Esophagus squamous epithelium (tissue), 5 donors: Measurements from ENCODE around the gene WNK1. TPM values are rescaled to one million over a fixed set of nuclear protein-coding genes. Genes with fewer than 3 reads are reported as not detected.
"Not testable (repeated sequence)": the region's sequence is repeated elsewhere in the genome, so short reads cannot be mapped to it uniquely, and the experiment has no call there.

ENCODE experiments used
- DNase-seq: peaks from one replicate; lab custom pipeline; 2025; lab: John Stamatoyannopoulos, UW
- H3K27ac ChIP-seq, 4 donors: fragments of 200-600 bp; sonication (generic); one replicate each; pipeline ENCODE4 v1.5.1; 2016 to 2019; ENCODE audit warnings: mild to moderate bottlenecking in 1 of 4
- H3K27me3 ChIP-seq, 4 donors: fragments of 200-600 bp; sonication (generic); 1 replicate in 3 of 4; 2 replicates in 1 of 4; pipeline versions ENCODE4 v1.5.1 to v1.6.0; 2017 to 2021; ENCODE audit warnings: antibody characterized with exemption in 1 of 4
- H3K36me3 ChIP-seq, 3 donors: fragments of 200-600 bp; sonication (generic); one replicate each; pipeline ENCODE4 v1.5.1; 2016 to 2019
- H3K4me1 ChIP-seq, 3 donors: fragments of 200-600 bp; sonication (generic); one replicate each; pipeline ENCODE4 v1.5.1; 2017 to 2019
- H3K4me3 ChIP-seq, 4 donors: fragments of 200-600 bp; sonication (generic); 1 replicate in 3 of 4; 2 replicates in 1 of 4; pipeline ENCODE4 v1.5.1; 2016 to 2019; ENCODE audit warnings: mild to moderate bottlenecking in 2 of 4, moderate library complexity in 1 of 4
- H3K9me3 ChIP-seq, 3 donors: fragments of 200-600 bp; sonication (generic); one replicate each; pipeline ENCODE4 v1.5.1; 2016 to 2019
- POLR2A ChIP-seq, 4 donors: fragments of 450-650 bp; IDR thresholded peaks; one replicate each; pipeline ENCODE4 v1.6.1; 2017; ENCODE audit warnings: antibody characterized with exemption in 4 of 4, mild to moderate bottlenecking in 4 of 4, moderate library complexity in 3 of 4
- WGBS, 2 donors: methylation state at CpG; one replicate each; pipeline ENCODE4 v1.1.5; 2018; 5-methylcytosine and 5-hydroxymethylcytosine counted together
- intact Hi-C: fragments of 100-400 bp; cut with DNase I; formaldehyde crosslinking; loops from one replicate; pipeline ENCODE4 v1.15.0; 2022
- total RNA-seq, 4 donors: library from RNA; depleted of rRNA; stranded (reverse); fragments of >200 nt; gene quantifications; one replicate each; pipeline ENCODE4 v1.1.0, GENCODE V29; 2016
- TF ChIP-seq, protein P1 (sequence below), 6 experiments: fragments of 450-650 bp in 4 of 6; fragments of 200-600 bp in 2 of 6; sonication (generic) in 2 of 6; IDR thresholded peaks; one replicate each; pipeline ENCODE4 v1.5.1; 2016 to 2019; ENCODE audit warnings: antibody characterized with exemption in 6 of 6, mild to moderate bottlenecking in 4 of 6, moderate library complexity in 4 of 6
- donor health status: DM: yes; HTN: yes; CAD: no.

WNK1 gene
- total RNA-seq, 4 donors from 2014 or later = 120 to 269 (median 204) TPM

DNA sequence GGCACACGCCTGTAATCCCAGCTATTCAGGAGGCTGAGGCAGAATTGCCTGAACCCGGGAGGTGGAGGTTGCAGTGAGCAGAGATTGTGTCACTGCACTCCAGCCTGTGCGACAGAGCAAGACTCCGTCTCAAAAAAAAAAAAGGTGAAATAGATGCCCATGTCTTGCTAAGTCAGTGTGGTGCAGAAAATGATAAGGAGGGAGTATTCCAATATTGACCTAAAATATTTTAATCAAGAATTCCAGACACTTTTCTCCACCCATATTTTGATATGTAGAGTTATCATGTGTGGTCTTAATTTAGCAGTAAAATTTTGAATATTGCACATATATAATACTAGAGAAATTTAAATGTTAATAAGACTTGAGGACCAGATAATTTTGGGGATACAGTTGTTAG is 57.7 kb downstream of the WNK1 start:
- Histone ChIP-seq H3K27me3 (no peaks in the 10 kb centered on the region), H3K4me3 (no peak overlapping the region), H3K27ac (no peak overlapping the region), H3K9me3 (no peaks in the 10 kb centered on the region), H3K36me3 (peaks cover 0 to 14% (median 0%) of the 10 kb centered on the region in 3 donors), H3K4me1 (peaks cover 0 to 90% (median 22%) of the 10 kb centered on the region in 3 donors)
- WGBS, 2 donors = 80 to 86% methylated on average over 1 to 4 of the region's 4 CpGs
- intact Hi-C loops = loop anchor here (10.0 kb wide), 1 partner anchor 55 kb away; the partner anchor contains the start of gene WNK1
- no peak for TF ChIP-seq POLR2A (IDR thresholded peaks at IDR 0.05)
- TF ChIP-seq, protein P1, sequence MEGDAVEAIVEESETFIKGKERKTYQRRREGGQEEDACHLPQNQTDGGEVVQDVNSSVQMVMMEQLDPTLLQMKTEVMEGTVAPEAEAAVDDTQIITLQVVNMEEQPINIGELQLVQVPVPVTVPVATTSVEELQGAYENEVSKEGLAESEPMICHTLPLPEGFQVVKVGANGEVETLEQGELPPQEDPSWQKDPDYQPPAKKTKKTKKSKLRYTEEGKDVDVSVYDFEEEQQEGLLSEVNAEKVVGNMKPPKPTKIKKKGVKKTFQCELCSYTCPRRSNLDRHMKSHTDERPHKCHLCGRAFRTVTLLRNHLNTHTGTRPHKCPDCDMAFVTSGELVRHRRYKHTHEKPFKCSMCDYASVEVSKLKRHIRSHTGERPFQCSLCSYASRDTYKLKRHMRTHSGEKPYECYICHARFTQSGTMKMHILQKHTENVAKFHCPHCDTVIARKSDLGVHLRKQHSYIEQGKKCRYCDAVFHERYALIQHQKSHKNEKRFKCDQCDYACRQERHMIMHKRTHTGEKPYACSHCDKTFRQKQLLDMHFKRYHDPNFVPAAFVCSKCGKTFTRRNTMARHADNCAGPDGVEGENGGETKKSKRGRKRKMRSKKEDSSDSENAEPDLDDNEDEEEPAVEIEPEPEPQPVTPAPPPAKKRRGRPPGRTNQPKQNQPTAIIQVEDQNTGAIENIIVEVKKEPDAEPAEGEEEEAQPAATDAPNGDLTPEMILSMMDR (IDR thresholded peaks at IDR 0.05) = no peak
- no peak for DNase-seq

DNA sequence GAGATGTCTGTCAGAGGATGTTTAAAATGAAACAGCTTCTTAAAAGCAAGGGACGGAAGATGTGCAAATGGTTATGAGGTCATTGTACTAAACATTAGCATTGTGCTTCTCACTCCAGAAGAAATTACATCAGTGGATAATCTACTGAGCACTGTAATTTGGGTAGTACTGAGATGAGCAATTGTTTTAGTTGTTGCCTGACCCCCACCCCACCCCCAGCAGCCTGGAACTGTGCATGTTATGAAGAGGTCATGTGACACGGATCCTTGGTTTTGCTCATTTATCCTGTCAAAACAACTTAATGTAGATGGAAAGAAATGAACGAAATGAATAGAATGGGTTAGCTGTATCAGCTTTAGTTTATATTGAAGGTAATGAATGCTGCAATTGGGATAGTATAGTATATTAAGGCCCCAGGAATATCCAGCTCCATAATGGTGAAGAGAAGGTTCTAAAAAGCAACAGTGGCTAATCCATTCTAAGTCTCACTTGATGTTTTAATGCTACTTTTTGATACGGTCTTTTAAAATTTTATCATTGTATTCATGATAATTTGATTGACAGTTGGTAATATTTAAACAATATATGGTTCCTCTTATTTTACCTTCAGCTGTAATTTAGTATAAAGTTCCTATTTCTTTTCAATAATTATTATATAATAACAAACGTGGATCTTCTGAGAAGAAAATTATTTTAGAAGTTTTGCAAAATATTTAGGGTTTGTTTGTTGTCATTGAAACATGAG is 58.5 kb downstream of the WNK1 start:
- Histone ChIP-seq H3K27ac (no peak overlapping the region), H3K36me3 (peaks cover 0 to 20% (median 0%) of the 10 kb centered on the region in 3 donors), H3K4me3 (no peak overlapping the region), H3K27me3 (no peaks in the 10 kb centered on the region), H3K9me3 (no peaks in the 10 kb centered on the region), H3K4me1 (peaks cover 0 to 90% (median 22%) of the 10 kb centered on the region in 3 donors)
- TF ChIP-seq, protein P1 (IDR thresholded peaks at IDR 0.05) = no peak
- no peak for TF ChIP-seq POLR2A (IDR thresholded peaks at IDR 0.05)
- WGBS, 2 donors = 26 to 31% methylated on average over 5 of the region's 5 CpGs
- no peak for DNase-seq
- intact Hi-C loops = loop anchor here (10.0 kb wide), 1 partner anchor 56 kb away; the partner anchor contains the start of gene WNK1

DNA sequence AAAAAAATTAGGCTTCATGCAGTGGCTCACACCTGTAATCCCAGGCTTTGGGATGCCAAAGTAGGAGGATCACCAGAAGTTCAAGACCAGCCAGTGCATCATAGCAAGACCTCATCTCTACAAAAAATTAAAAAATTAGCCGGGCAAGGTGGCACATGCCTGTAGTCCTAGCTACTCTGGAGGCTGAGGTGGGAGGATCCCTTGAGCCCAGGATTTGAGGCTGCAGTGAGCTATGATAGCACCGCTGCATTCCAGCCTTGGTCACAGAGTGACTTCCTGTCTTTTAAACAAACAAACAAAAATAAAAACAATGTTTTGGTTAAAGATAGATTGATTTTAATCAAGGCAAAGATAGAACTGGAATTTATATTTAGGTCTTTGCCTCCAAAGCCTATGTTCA is 60.6 kb downstream of the WNK1 start:
- Histone ChIP-seq H3K27ac (peak overlapping the region in 1 of 4 donors; percentile 1), H3K9me3 (no peaks in the 10 kb centered on the region), H3K4me3 (no peak overlapping the region), H3K4me1 (peaks cover 0 to 89% (median 31%) of the 10 kb centered on the region in 3 donors), H3K36me3 (peaks cover 0 to 25% (median 0%) of the 10 kb centered on the region in 3 donors), H3K27me3 (no peaks in the 10 kb centered on the region)
- 90 to 92% methylated on average over 2 of the region's 2 CpGs for WGBS, 2 donors
- TF ChIP-seq, protein P1 (IDR thresholded peaks at IDR 0.05) = no peak
- no peak for TF ChIP-seq POLR2A (IDR thresholded peaks at IDR 0.05)
- no peak for DNase-seq
- intact Hi-C loops = loop anchor here (10.0 kb wide), 1 partner anchor 58 kb away; the partner anchor contains the start of gene WNK1

DNA sequence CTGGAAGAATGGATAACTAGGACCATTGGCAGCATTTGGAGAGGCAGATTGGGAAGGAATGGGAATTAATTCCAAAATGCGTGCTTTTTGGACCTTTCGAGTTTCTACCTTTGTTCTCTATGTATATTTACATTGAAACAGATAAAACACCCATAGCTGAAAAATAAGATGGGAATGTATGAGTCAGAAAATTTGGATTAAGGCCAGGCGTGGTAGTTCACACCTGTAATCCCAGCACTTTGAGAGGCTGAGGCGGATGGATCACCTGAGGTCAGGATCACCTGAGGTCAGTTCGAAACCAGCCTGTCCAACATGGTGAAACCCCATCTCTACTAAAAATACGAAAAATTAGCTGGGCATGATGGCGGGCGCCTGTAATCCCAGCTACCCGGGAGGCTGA is 65.1 kb downstream of the WNK1 start:
- H3K4me3 ChIP-seq, DNase-seq, H3K9me3 ChIP-seq, H3K27me3 ChIP-seq: not testable (repeated sequence)
- peak overlapping the region; percentile 20 to 70 (median 54) for H3K27ac ChIP-seq
- intact Hi-C loops = loop anchor here (5.0 to 10.0 kb wide), 2 partner anchors 63 to 250 kb away; partner anchors contain the start of gene WNK1
- H3K4me1 ChIP-seq = peaks cover 3 to 79% (median 26%) of the 10 kb centered on the region in 3 donors
- peaks cover 0 to 25% (median 0%) of the 10 kb centered on the region in 3 donors for H3K36me3 ChIP-seq
- WGBS, 2 donors = 66 to 74% methylated on average over 9 of the region's 9 CpGs

DNA sequence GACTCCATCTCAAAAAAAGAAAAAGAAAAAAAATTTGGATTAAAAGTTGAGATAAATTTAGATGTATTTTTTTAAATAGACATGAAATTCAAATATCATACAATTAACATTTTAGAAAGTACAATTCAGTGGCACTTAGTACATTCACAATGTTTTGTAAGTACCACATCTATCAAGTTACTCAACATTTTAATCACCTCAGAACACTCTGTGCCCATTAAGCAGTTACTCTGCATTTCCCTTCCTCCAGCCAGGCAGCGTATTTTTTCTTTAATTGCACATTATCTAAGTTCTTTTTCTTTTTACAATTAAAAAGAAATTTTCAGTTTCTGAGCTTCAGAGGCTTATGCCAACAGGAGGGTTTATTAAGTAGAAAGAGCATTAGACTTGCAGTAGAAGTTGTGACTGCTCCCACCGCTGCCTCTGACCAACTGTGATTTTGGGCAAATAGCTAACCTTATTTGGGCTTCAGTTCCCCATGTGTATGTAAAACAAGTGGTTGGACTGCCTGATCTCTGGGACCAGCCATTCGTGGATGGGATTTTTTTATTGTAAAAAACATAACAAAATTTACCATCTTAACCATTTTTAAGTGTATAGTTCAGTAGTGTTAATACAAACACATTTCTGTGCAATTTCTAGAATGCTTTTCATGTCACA is 65.7 kb downstream of the WNK1 start:
- Histone ChIP-seq H3K27ac (peak overlapping the region; percentile 20 to 70 (median 54)), H3K36me3 (peaks cover 0 to 25% (median 0%) of the 10 kb centered on the region in 3 donors), H3K4me1 (peaks cover 3 to 73% (median 26%) of the 10 kb centered on the region in 3 donors), H3K9me3 (no peaks in the 10 kb centered on the region), H3K27me3 (no peaks in the 10 kb centered on the region), H3K4me3 (no peak overlapping the region)
- no peak for TF ChIP-seq POLR2A (IDR thresholded peaks at IDR 0.05)
- TF ChIP-seq, protein P1 (IDR thresholded peaks at IDR 0.05) = no peak
- DNase-seq = no peak
- intact Hi-C loops = loop anchor here (5.0 to 10.0 kb wide), 2 partner anchors 63 to 251 kb away; partner anchors contain the start of gene WNK1
- 68 to 78% methylated on average over 3 of the region's 3 CpGs for WGBS, 2 donors
